CD4-positive, alpha-beta memory T cell (primary cell): ENCODE results near the gene ITPRIP. TPM values are rescaled to one million over a fixed set of nuclear protein-coding genes. Genes with fewer than 3 reads are reported as not detected.

Experiments used
- CTCF ChIA-PET: fragments of 350-600 bp; sonication (Branson Sonifier 250); formaldehyde crosslinking; loops from one replicate; lab custom pipeline; 2021; ENCODE audit warnings: inconsistent platforms; ENCODE audit not compliant: partially characterized antibody; lab: Charles Lee
- POLR2A ChIA-PET: fragments of 350-600 bp; sonication (Branson Sonifier 250); formaldehyde crosslinking; loops from one replicate; lab custom pipeline; 2021; ENCODE audit not compliant: partially characterized antibody; lab: Charles Lee
- DNase-seq, 5 donors: peaks; one replicate each; pipeline versions ENCODE4 v3.0.0 to v3.0.0-alpha.2; 2020 to 2022; ENCODE audit warnings: mixed read lengths in 1 of 5
- H3K27ac ChIP-seq: one replicate; pipeline ENCODE4 v1.7.0; 2013; ENCODE audit warnings: low read depth, low read length
- H3K27me3 ChIP-seq: 2 replicates; pipeline ENCODE4 v1.7.0; 2013; ENCODE audit warnings: mild to moderate bottlenecking, low read length, moderate library complexity; ENCODE audit not compliant: insufficient read depth
- H3K36me3 ChIP-seq: 2 replicates; pipeline ENCODE4 v1.7.0; 2013; ENCODE audit warnings: mild to moderate bottlenecking, low read length, moderate library complexity; ENCODE audit not compliant: insufficient read depth
- H3K4me1 ChIP-seq: 2 replicates; pipeline ENCODE4 v1.7.0; 2013; ENCODE audit warnings: mild to moderate bottlenecking, low read length, moderate library complexity; ENCODE audit not compliant: insufficient read depth
- H3K4me3 ChIP-seq, 2 donors: one replicate each; pipeline ENCODE4 v1.7.0; 2013; ENCODE audit warnings: low read length in 2 of 2, mild to moderate bottlenecking in 1 of 2
- H3K9me3 ChIP-seq, 2 donors: one replicate each; pipeline ENCODE4 v1.7.0; 2013; ENCODE audit warnings: low read length in 2 of 2, control low read depth in 1 of 2; ENCODE audit not compliant: control insufficient read depth in 1 of 2
- H3K27ac Mint-ChIP-seq, 7 donors: one replicate each; pipeline ENCODE4 v1.8.0; 2020 to 2021; ENCODE audit warnings: mixed read lengths in 7 of 7, mild to moderate bottlenecking in 6 of 7, inconsistent platforms in 3 of 7, moderate library complexity in 3 of 7
- H3K27me3 Mint-ChIP-seq, 2 donors: one replicate each; pipeline ENCODE4 v1.8.0; 2020 to 2021; ENCODE audit warnings: mixed read lengths in 2 of 2
- H3K36me3 Mint-ChIP-seq, 2 donors: one replicate each; pipeline ENCODE4 v1.8.0; 2020 to 2021; ENCODE audit warnings: mixed read lengths in 2 of 2, inconsistent platforms in 1 of 2, mild to moderate bottlenecking in 1 of 2
- H3K4me1 Mint-ChIP-seq, 4 donors: one replicate each; pipeline ENCODE4 v1.8.0; 2020 to 2021; ENCODE audit warnings: mixed read lengths in 4 of 4, mild to moderate bottlenecking in 1 of 4
- H3K4me3 Mint-ChIP-seq, 8 donors: one replicate each; pipeline ENCODE4 v1.8.0; 2020 to 2021; ENCODE audit warnings: mixed read lengths in 8 of 8, mild to moderate bottlenecking in 7 of 8, moderate library complexity in 6 of 8, inconsistent platforms in 3 of 8
- H3K9me3 Mint-ChIP-seq, 8 donors: one replicate each; pipeline ENCODE4 v1.8.0; 2020 to 2021; ENCODE audit warnings: mixed read lengths in 8 of 8, mild to moderate bottlenecking in 5 of 8, inconsistent platforms in 3 of 8, moderate library complexity in 1 of 8
- intact Hi-C: fragments of 100-400 bp; cut with micrococcal nuclease; formaldehyde crosslinking; loops from one replicate; pipeline ENCODE4 v1.15.1; 2023
- polyA plus RNA-seq, 2 donors: library from polyadenylated mRNA; unstranded; fragments of 300-500 nt; fragmentation: Illumina TruSeq; gene quantifications; one replicate each; pipeline ENCODE4 v1.2.3, GENCODE V29; 2021
- total RNA-seq, 2 experiments: library from RNA; stranded (reverse); gene quantifications; one replicate each; pipeline ENCODE4 v1.2.3, GENCODE V29; 2021

Gene ITPRIP
- total and polyA plus RNA-seq, 4 experiments from 2014 or later = 10.3 to 15.7 (median 14.2) TPM

DNA sequence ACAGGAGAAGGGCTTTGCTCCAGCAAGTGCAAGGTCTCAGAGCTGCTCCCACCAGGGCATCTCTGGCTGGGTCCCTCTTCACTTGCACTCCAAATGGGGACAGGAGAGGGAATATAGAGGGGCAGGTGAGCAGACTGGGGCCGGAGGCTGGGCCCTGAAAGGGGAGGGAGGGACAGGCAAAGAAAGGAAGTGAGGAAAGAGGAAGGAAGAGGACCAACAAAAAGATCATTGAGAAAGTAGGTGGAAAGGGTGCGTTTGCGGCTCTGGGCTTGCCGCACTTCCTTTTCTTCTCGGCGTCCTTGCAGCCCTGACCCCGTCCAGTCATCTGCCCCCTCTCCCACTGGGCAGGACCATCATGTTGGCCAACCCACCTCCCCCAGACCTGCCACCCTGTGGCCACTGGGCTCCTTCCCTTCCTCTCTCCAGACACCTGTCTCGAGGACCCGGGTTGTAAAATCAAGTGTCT is 14.0 kb downstream of the ITPRIP start:
- Mint-ChIP-seq H3K4me3 (peak overlapping the region; percentile 45 to 86 (median 71)), H3K27me3 (no peaks in the 10 kb centered on the region), H3K36me3 (peaks cover 0 to 15% of the 10 kb centered on the region in 2 donors), H3K9me3 (peaks cover 0 to 8% (median 0%) of the 10 kb centered on the region in 8 donors), H3K4me1 (peaks cover 73 to 100% (median 93%) of the 10 kb centered on the region in 4 donors), H3K27ac (peak overlapping the region; percentile 78 to 98 (median 94))
- ChIA-PET CTCF (interaction anchor here (1.0 to 5.6 kb wide), 5 partner anchors 19 to 50 kb away, joined by 4 to 62 read pairs (median 8); no protein-coding TSS in a partner anchor), POLR2A (interaction anchor here (0.8 to 11.4 kb wide), 3 partner anchors 13 to 69 kb away, joined by 3 to 179 read pairs (median 72); partner anchors contain the start of genes GSTO1 and ITPRIP)
- no peak for DNase-seq
- no peaks in the 10 kb centered on the region for H3K27me3 ChIP-seq
- intact Hi-C loops = loop anchor here (10.0 kb wide), 1 partner anchor 409 kb away; the partner anchor contains the start of gene STN1
- peak overlapping the region; percentile 31 for H3K27ac ChIP-seq
- no peaks in the 10 kb centered on the region for H3K36me3 ChIP-seq
- H3K4me1 ChIP-seq = peaks cover 100% of the 10 kb centered on the region
- H3K9me3 ChIP-seq = no peaks in the 10 kb centered on the region
- H3K4me3 ChIP-seq = no peak overlapping the region

DNA sequence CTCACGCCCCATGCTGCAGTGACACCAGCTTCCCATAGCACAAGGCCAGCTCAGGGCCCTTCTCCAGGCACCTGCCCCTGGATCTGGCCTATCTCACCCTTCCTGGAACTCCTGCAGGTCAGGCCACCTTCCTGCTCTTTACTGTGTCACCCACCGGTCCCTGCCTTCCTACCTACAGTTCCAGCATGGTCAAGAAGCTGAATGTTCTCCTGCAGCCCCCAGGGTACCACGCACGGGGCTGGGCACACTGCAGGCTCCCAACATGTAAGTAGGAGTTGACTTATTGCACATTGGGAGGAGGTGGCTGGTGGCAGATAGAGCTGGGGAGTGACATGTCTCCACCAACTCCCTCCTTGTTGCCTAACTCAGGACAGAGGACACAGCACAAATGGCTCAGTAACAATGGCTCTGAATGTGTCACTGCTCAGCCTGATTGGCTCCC is 14.5 kb downstream of the ITPRIP start:
- H3K27me3 Mint-ChIP-seq = no peaks in the 10 kb centered on the region
- no peak for DNase-seq
- ChIA-PET CTCF (interaction anchor here (1.0 to 5.6 kb wide), 4 partner anchors 18 to 32 kb away, joined by 5 to 62 read pairs (median 12); no protein-coding TSS in a partner anchor), POLR2A (interaction anchor here (0.8 to 11.4 kb wide), 3 partner anchors 14 to 69 kb away, joined by 3 to 179 read pairs (median 72); partner anchors contain the start of genes GSTO1 and ITPRIP)
- H3K9me3 ChIP-seq = no peaks in the 10 kb centered on the region
- no peaks in the 10 kb centered on the region for H3K36me3 ChIP-seq
- peaks cover 0 to 4% (median 0%) of the 10 kb centered on the region in 8 donors for H3K9me3 Mint-ChIP-seq
- H3K27me3 ChIP-seq = no peaks in the 10 kb centered on the region
- H3K4me3 Mint-ChIP-seq = peak overlapping the region in 7 of 8 donors; percentile 59 to 86 (median 74)
- H3K27ac ChIP-seq = peak overlapping the region; percentile 31
- intact Hi-C loops = loop anchor here (2.0 to 10.0 kb wide), 2 partner anchors 15 to 409 kb away; partner anchors contain the start of genes ITPRIP and STN1
- H3K36me3 Mint-ChIP-seq = peaks cover 0 to 11% of the 10 kb centered on the region in 2 donors
- peak overlapping the region; percentile 78 to 98 (median 95) for H3K27ac Mint-ChIP-seq
- H3K4me1 Mint-ChIP-seq = peaks cover 70 to 100% (median 92%) of the 10 kb centered on the region in 4 donors
- no peak overlapping the region for H3K4me3 ChIP-seq
- H3K4me1 ChIP-seq = peaks cover 98% of the 10 kb centered on the region

DNA sequence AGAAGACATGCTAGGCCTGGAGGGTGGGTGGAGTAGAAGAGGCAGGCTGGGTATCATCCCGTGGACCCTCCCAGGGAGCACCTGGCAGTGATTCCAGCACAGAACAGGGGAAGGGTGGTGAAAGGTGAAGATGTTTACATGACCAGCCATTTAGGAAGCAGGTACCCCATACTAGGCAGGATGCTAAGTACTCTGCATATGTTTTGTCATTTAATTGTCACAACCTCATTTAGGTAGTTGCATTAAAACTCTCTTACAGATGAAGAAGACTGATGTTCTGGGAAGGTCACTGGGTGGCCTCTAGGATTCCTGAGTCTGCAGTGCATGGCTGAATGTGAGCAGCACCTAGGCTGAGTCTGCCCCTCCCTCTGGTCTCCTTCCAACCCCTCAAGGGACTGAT is 15.2 kb downstream of the ITPRIP start:
- Mint-ChIP-seq H3K27ac (peak overlapping the region; percentile 94 to 98 (median 95)), H3K27me3 (no peaks in the 10 kb centered on the region), H3K4me3 (peak overlapping the region; percentile 72 to 86 (median 81)), H3K36me3 (peaks cover 0 to 13% of the 10 kb centered on the region in 2 donors), H3K4me1 (peaks cover 67 to 100% (median 88%) of the 10 kb centered on the region in 4 donors), H3K9me3 (peaks cover 0 to 3% (median 0%) of the 10 kb centered on the region in 8 donors)
- DNase-seq = no peak
- Histone ChIP-seq H3K27me3 (no peaks in the 10 kb centered on the region), H3K4me3 (peak overlapping the region; percentile 31 to 42), H3K9me3 (no peaks in the 10 kb centered on the region), H3K27ac (peak overlapping the region; percentile 31), H3K36me3 (no peaks in the 10 kb centered on the region), H3K4me1 (peaks cover 91% of the 10 kb centered on the region)
- CTCF ChIA-PET = interaction anchor here (1.0 to 5.6 kb wide), 9 partner anchors 12 to 32 kb away, joined by 3 to 62 read pairs (median 14); partner anchors contain the start of genes CFAP58 and ITPRIP
- intact Hi-C loops = loop anchor here (2.0 to 10.0 kb wide), 2 partner anchors 16 to 408 kb away; partner anchors contain the start of genes ITPRIP and STN1
- POLR2A ChIA-PET = interaction anchor here (0.8 to 11.4 kb wide), 5 partner anchors 14 to 201 kb away, joined by 3 to 179 read pairs (median 4); partner anchors contain the start of genes GSTO1, GSTO2, ITPRIP and SFR1

DNA sequence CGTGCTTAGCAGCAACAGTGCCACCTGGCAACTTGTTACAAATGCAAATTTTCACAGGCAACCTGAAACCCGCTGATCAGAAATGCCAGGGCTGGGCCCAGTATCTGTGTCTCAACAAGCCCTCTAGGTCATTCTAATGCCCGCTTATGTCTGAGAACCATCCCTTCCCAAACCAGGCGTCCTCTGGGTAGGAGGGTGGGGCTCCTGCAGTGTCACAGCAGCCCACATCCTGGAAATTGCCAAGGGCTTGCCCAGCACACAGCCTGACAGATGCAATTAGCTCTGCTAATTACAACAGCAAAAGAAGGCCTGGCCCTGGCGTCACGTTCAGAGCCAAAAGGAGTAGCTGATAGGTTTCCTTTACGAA is 15.9 kb downstream of the ITPRIP start:
- H3K27me3 Mint-ChIP-seq = no peaks in the 10 kb centered on the region
- peak overlapping the region; percentile 31 for H3K27ac ChIP-seq
- peak overlapping the region; percentile 31 to 42 for H3K4me3 ChIP-seq
- H3K27me3 ChIP-seq = no peaks in the 10 kb centered on the region
- DNase-seq = peak in 2 of 5 donors; percentile 38 to 61
- H3K4me3 Mint-ChIP-seq = peak overlapping the region; percentile 72 to 86 (median 81)
- H3K36me3 Mint-ChIP-seq = peaks cover 0 to 15% of the 10 kb centered on the region in 2 donors
- no peaks in the 10 kb centered on the region for H3K9me3 ChIP-seq
- intact Hi-C loops = loop anchor here (1.0 to 10.0 kb wide), 4 partner anchors 16 to 408 kb away; partner anchors contain the start of genes ITPRIP and STN1
- H3K9me3 Mint-ChIP-seq = peaks cover 0 to 3% (median 0%) of the 10 kb centered on the region in 8 donors
- H3K4me1 Mint-ChIP-seq = peaks cover 63 to 100% (median 87%) of the 10 kb centered on the region in 4 donors
- peaks cover 84% of the 10 kb centered on the region for H3K4me1 ChIP-seq
- H3K27ac Mint-ChIP-seq = peak overlapping the region; percentile 94 to 98 (median 95)
- H3K36me3 ChIP-seq = no peaks in the 10 kb centered on the region
- ChIA-PET POLR2A (interaction anchor here (1.0 to 11.4 kb wide), 9 partner anchors 7 to 201 kb away, joined by 3 to 179 read pairs (median 5); partner anchors contain the start of genes CFAP58, GSTO2, ITPRIP and SFR1), CTCF (interaction anchor here (0.9 to 5.6 kb wide), 12 partner anchors 10 to 48 kb away, joined by 3 to 62 read pairs (median 7); partner anchors contain the start of genes CFAP58 and ITPRIP)

DNA sequence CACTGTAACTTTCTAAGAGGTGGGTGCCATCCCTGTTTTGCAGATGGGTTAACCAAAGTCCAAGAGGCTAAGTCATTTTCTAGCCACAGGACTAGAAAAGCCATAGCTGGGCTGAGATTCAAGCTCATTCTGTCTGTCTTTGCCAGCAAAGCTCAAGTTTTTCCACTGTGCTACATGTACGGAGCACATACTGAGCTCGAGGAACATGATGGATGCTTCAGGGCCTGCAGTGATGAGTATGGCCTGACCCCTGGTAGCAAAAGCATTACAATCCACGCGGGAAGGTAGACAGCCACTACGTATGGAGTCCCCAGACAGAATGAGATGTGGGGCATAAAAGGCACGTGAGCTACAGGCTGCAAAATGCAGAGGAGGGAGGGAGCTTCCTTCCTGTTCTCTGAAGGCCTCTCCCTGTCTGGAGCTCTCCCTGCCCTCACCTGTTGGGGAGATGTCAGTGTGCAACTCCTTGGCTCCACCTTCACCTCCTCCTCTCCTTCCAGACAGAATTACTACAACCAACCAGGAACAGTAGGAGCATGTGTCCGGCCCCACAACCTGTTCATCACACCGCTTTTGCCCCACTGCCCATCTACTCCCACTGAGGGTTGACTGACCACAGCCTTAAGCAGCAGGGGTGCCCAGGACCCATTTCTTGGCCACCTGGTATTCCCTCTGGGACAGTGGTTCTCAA is 16.4 kb downstream of the ITPRIP start:
- peak overlapping the region; percentile 94 to 98 (median 95) for H3K27ac Mint-ChIP-seq
- H3K9me3 ChIP-seq = no peaks in the 10 kb centered on the region
- H3K4me1 Mint-ChIP-seq = peaks cover 60 to 97% (median 86%) of the 10 kb centered on the region in 4 donors
- peaks cover 0 to 3% (median 0%) of the 10 kb centered on the region in 8 donors for H3K9me3 Mint-ChIP-seq
- peaks cover 0 to 20% of the 10 kb centered on the region in 2 donors for H3K36me3 Mint-ChIP-seq
- POLR2A ChIA-PET = interaction anchor here (0.7 to 11.4 kb wide), 10 partner anchors 8 to 200 kb away, joined by 3 to 179 read pairs (median 4); partner anchors contain the start of genes CFAP58, GSTO2, ITPRIP and SFR1
- peak overlapping the region; percentile 31 to 42 for H3K4me3 ChIP-seq
- peak overlapping the region; percentile 72 to 86 (median 81) for H3K4me3 Mint-ChIP-seq
- peaks cover 79% of the 10 kb centered on the region for H3K4me1 ChIP-seq
- CTCF ChIA-PET = interaction anchor here (0.7 to 5.6 kb wide), 16 partner anchors 9 to 47 kb away, joined by 3 to 62 read pairs (median 4); partner anchors contain the start of genes CFAP58 and ITPRIP
- H3K27ac ChIP-seq = peak overlapping the region; percentile 31
- intact Hi-C loops = loop anchor here (1.0 to 10.0 kb wide), 4 partner anchors 17 to 407 kb away; partner anchors contain the start of genes ITPRIP and STN1
- peak in 1 of 5 donors; percentile 48 for DNase-seq
- H3K36me3 ChIP-seq = no peaks in the 10 kb centered on the region
- H3K27me3 ChIP-seq = no peaks in the 10 kb centered on the region
- H3K27me3 Mint-ChIP-seq = no peaks in the 10 kb centered on the region

DNA sequence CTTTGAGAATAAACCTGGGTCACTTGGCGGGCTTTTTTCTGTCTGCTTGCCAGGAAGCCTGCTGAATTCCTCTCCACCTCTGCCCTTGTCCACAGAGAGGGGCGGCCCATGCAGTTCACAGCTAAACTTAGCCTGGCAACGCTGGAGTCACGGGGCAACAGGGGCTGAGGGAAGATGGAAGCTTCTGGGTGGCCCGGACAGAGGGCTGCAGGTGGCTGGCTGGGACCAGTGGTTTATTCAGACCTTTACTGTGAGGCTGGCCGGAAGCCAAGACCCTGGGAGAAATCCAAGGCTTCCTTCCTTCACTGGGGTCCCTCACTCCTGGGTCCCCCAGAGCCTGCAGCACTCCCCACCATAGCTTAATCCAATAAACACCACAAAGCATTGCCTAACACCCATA is 17.0 kb downstream of the ITPRIP start:
- Mint-ChIP-seq H3K36me3 (peaks cover 0 to 20% of the 10 kb centered on the region in 2 donors), H3K27ac (peak overlapping the region in 6 of 7 donors; percentile 48 to 97 (median 95)), H3K27me3 (no peaks in the 10 kb centered on the region), H3K9me3 (peaks cover 0 to 3% (median 0%) of the 10 kb centered on the region in 8 donors), H3K4me3 (peak overlapping the region in 5 of 8 donors; percentile 72 to 86 (median 83)), H3K4me1 (peaks cover 56 to 93% (median 81%) of the 10 kb centered on the region in 4 donors)
- CTCF ChIA-PET = interaction anchor here (0.8 to 5.6 kb wide), 12 partner anchors 10 to 47 kb away, joined by 3 to 62 read pairs (median 8); partner anchors contain the start of genes CFAP58 and ITPRIP
- intact Hi-C loops = loop anchor here (10.0 kb wide), 1 partner anchor 406 kb away; the partner anchor contains the start of gene STN1
- Histone ChIP-seq H3K4me1 (peaks cover 72% of the 10 kb centered on the region), H3K27ac (no peak overlapping the region), H3K27me3 (no peaks in the 10 kb centered on the region), H3K4me3 (no peak overlapping the region), H3K9me3 (no peaks in the 10 kb centered on the region), H3K36me3 (peaks cover 2% of the 10 kb centered on the region)
- POLR2A ChIA-PET = interaction anchor here (1.0 to 11.4 kb wide), 7 partner anchors 9 to 32 kb away, joined by 3 to 179 read pairs (median 7); partner anchors contain the start of genes CFAP58 and ITPRIP
- DNase-seq = no peak
